Mucosa of descending colon (tissue), 3 donors: Measurements from ENCODE around the gene CLEC5A. TPM values are rescaled to one million over a fixed set of nuclear protein-coding genes. Genes with fewer than 3 reads are reported as not detected.
"Not testable (repeated sequence)": the region's sequence is repeated elsewhere in the genome, so short reads cannot be mapped to it uniquely, and the experiment has no call there.

Source experiments
- ATAC-seq: fragments of 200-7000 bp; cut with Tn5 transposase; one replicate; pipeline ENCODE4 v1.9.1; 2020; ENCODE audit warnings: mild to moderate bottlenecking, moderate library complexity
- DNase-seq, 3 donors: peaks; one replicate each; pipeline ENCODE4 v3.0.0-alpha.2; 2020
- H3K36me3 ChIP-seq: fragments of 200-600 bp; one replicate; pipeline ENCODE4 v1.8.0; 2021; ENCODE audit warnings: low read depth, mild to moderate bottlenecking
- H3K4me1 ChIP-seq: fragments of 200-600 bp; one replicate; pipeline ENCODE4 v1.8.0; 2021; ENCODE audit warnings: low read depth, mild to moderate bottlenecking
- H3K4me3 ChIP-seq: fragments of 200-600 bp; one replicate; pipeline ENCODE4 v1.8.0; 2021; ENCODE audit warnings: mild to moderate bottlenecking
- H3K9me3 ChIP-seq: fragments of 200-600 bp; one replicate; pipeline ENCODE4 v1.8.0; 2021; ENCODE audit warnings: mild to moderate bottlenecking
- CTCF ChIP-seq: fragments of 200-600 bp; IDR thresholded peaks from one replicate; pipeline ENCODE4 v1.8.0; 2022; ENCODE audit warnings: antibody characterized with exemption, mild to moderate bottlenecking
- intact Hi-C, 2 donors: fragments of 100-400 bp; cut with DNase I in 1 of 2; cut with micrococcal nuclease in 1 of 2; formaldehyde crosslinking; loops; one replicate each; pipeline versions ENCODE4 v1.11.0 to v1.11.1; 2022; cut with DNase I, micrococcal nuclease
- total RNA-seq, 3 donors: library from RNA; stranded (reverse); fragmentation: NEBNext Ultra II Directional in 2 of 3; extraction: Animal tissue kit (Norgen Biotek cat#: 25700) in 2 of 3; gene quantifications; one replicate each; pipeline versions ENCODE4 v1.2.1 to v1.2.4, GENCODE V29; 2021 to 2023
- donor health status: DM: no; HTN: no; CAD: no; lungs with moderate emphysema.
- donor health status: DM: no; HTN: no; CAD: no.
- donor health status: DM: no; HTN: yes; CAD: no.

The CLEC5A gene
- total RNA-seq, 3 donors from 2014 or later: 0.38 to 0.41 TPM; not detected in 1

DNA sequence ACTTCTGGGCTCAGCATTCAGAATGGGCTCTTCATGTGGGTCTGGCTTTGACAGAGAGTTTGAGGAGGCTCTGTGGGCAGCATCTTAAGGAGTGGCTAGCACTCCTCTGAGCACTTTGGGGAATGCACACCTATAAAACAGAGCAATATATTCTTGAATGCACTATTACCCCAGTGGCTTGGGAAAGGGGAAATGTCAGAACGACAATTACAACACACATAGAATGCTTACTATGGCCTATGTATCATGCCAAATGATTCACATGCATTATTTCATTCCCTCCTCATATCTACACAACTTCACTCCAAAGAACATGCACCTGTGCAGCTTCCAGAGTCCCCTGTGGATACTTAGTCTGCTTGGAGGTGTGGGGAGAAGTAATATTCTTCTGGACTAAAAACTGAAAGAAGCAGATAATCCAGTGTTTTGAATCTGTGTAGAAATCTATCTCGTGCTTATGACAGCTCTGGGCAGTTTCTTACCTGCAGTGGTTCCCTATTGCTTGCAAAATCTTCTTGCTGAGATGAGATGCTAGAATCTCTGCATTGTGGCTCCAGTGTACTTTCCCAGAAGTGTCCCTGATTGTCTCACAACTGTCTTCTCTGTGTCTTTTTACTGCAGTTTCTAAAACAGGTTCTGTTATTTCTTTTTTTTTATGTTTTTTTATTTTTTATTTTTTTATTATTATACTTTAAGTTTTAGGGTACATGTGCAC is 43.4 kb upstream of the CLEC5A start:
- no peaks in the 10 kb centered on the region for H3K36me3 ChIP-seq
- H3K4me3 ChIP-seq: no peak overlapping the region
- no peaks in the 10 kb centered on the region for H3K9me3 ChIP-seq
- H3K4me1 ChIP-seq: no peaks in the 10 kb centered on the region
- intact Hi-C loops: no loop called here
- ATAC-seq (no peak), DNase-seq (no peak)
- no peak for TF ChIP-seq CTCF

DNA sequence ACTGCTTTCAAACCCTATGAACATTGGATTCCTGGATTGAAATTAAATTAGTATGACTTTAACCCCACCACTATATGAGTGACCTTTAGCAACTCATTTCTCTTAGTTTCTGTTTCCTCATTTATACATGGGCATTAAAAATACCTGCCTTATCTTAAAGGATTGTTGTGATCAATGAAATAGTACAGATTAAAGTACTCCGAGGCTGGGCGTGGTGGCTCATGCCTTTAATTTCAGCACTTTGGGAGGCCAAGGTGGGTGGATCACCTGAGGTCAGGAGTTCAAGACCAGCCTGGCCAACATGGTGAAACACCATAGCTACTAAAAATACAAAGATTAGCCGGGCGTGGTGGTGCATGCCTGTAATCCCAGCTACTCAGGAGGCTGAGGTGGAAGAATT is 41.0 kb upstream of the CLEC5A start:
- H3K36me3 ChIP-seq, H3K4me1 ChIP-seq, intact Hi-C loops, H3K9me3 ChIP-seq, H3K4me3 ChIP-seq: not testable (repeated sequence)
- ATAC-seq (peak; percentile 74), DNase-seq (peak in 2 of 3 donors; percentile 33 to 35)

DNA sequence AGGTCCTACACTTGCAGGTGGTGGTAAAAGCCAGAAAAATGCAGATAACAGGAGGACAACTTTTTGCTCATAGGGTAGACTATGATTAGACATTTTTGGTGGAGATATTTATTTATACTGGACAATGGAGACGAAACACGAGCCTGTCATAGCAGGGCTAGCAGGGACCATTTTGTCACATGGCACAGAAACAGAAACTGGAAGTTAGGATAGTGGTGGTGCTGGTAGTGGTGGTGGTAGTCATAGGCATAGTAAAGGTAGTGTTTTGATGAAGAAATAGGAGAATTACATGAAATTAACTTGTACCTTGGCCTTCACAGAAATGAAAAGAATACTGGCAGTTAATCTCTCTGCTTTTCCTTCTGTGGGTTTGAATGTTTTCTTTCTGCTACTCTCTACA is 40.1 kb upstream of the CLEC5A start:
- TF ChIP-seq CTCF: no peak
- no peaks in the 10 kb centered on the region for H3K9me3 ChIP-seq
- intact Hi-C loops: no loop called here
- ATAC-seq (no peak), DNase-seq (no peak)
- H3K4me3 ChIP-seq: no peak overlapping the region
- H3K36me3 ChIP-seq: no peaks in the 10 kb centered on the region
- no peaks in the 10 kb centered on the region for H3K4me1 ChIP-seq

DNA sequence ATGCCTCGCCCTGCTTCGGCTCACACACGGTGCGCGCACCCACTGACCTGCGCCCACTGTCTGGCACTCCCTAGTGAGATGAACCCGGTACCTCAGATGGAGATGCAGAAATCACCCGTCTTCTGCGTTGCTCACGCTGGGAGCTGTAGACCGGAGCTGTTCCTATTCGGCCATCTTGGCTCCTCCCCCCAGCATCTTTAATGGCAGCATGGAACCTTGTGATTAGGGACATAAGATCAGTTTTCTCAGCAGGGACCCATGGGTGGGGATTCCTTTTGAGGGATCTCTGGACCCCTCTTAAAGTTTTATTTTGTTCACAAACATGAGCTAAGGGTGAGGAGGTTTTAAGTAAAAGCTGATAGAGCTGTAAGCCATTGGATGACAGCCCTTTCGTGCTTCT is 39.2 kb upstream of the CLEC5A start:
- H3K4me3 ChIP-seq, intact Hi-C loops, DNase-seq, H3K36me3 ChIP-seq, H3K4me1 ChIP-seq, ATAC-seq, H3K9me3 ChIP-seq: not testable (repeated sequence)

DNA sequence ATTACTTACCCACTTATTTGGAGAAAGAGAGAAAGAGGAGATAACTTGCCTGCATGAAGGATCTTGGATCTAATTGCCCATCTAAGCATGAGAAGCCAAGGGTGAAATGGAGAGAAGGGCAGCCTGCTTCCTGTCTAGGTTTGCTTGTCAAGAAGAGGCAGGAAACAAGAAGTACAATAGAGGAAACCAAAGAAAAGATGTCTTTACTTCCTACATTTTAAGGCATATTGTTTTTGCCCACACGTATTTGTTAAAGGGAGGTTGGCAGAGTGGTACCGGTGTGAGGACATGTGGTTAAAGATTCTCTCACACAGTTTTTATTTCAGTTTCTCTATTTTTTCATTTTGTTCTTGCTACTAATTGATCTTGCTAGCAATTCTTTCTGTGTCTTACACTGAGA is 32.8 kb upstream of the CLEC5A start:
- ATAC-seq (no peak), DNase-seq (no peak)
- Histone ChIP-seq H3K9me3 (no peaks in the 10 kb centered on the region), H3K4me3 (no peak overlapping the region), H3K36me3 (no peaks in the 10 kb centered on the region), H3K4me1 (peaks cover 2% of the 10 kb centered on the region)
- intact Hi-C loops: loop anchor here in 1 of 2 donors (5.0 kb wide), 1 partner anchor 208 kb away; no protein-coding TSS in a partner anchor
- TF ChIP-seq CTCF: no peak

DNA sequence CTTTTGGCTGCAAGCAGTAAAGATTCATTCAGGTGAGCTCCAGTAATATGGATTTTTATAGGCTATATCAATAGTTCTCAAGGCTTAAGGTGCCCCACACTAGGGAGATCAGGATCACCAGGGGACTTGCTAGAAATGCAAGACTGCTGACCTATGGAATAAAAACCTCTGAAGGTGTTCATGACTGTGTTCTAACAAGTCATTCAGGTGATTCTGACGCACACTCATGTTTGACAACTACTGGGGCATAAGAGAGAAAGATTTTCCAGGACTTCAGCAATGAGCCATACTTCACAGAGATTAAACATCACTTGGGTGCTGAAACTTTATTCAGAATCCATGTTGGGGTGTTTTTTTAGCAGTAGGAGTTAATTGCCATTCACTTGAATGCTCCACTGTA is 31.6 kb upstream of the CLEC5A start:
- intact Hi-C loops: loop anchor here in 1 of 2 donors (5.0 kb wide), 1 partner anchor 209 kb away; no protein-coding TSS in a partner anchor
- no peak for TF ChIP-seq CTCF
- H3K4me3 ChIP-seq: no peak overlapping the region
- ATAC-seq (no peak), DNase-seq (no peak)
- no peaks in the 10 kb centered on the region for H3K9me3 ChIP-seq
- peaks cover 2% of the 10 kb centered on the region for H3K4me1 ChIP-seq
- no peaks in the 10 kb centered on the region for H3K36me3 ChIP-seq
